ENCODE data around the gene MLLT1.

The MLLT1 gene

GRCh38 chr19:6298413-6298812 lies 18.6 kb upstream of the MLLT1 start:
- H3K4me1 ChIP-seq (ENCODE audit: insufficient read depth, low read length, poor library complexity, severe bottlenecking) = no peaks in the 10 kb centered on the region
- H3K9me3 ChIP-seq (ENCODE audit: insufficient read depth, low read depth, low read length) = peaks cover 5% of the 10 kb centered on the region; the same call in 1 of the 2 replicates
- no peak overlapping the region for H3K9ac ChIP-seq (ENCODE audit: low read depth, low read length, poor library complexity, severe bottlenecking)
- no peaks in the 10 kb centered on the region for H4K20me1 ChIP-seq (ENCODE audit: insufficient read depth, low read length, poor library complexity, severe bottlenecking)
- no peak overlapping the region for H3K4me2 ChIP-seq (ENCODE audit: low read depth, low read length, poor library complexity, severe bottlenecking)
- TF ChIP-seq CTCF (conservative IDR thresholded peaks at IDR 0.05; ENCODE audit: low read length) = no peak
- TF ChIP-seq EZH2phosphoT487 (IDR thresholded peaks at IDR 0.05; ENCODE audit: borderline replicate concordance) = no peak
- no peaks in the 10 kb centered on the region for H3K36me3 ChIP-seq (ENCODE audit: insufficient read depth, low read length)
- no peak overlapping the region for H2AFZ ChIP-seq (ENCODE audit: low read length)
- H3K9me2 ChIP-seq (replicated peaks; ENCODE audit: low read depth, low read length) = no peaks in the 10 kb centered on the region
- no peaks in the 10 kb centered on the region for H3F3A ChIP-seq (ENCODE audit: low read depth)
- H3K27me3 ChIP-seq (ENCODE audit: insufficient read depth, low read length, poor library complexity, severe bottlenecking) = no peaks in the 10 kb centered on the region
- no peaks in the 10 kb centered on the region for H3K79me2 ChIP-seq (ENCODE audit: insufficient read depth, low read length)
- H3K4me3 ChIP-seq (ENCODE audit: low read length, poor library complexity, severe bottlenecking) = no peak overlapping the region

GRCh38 chr19:6297202-6297601 lies 17.4 kb upstream of the MLLT1 start:
- Histone ChIP-seq H3K9me2 (replicated peaks; ENCODE audit: low read depth, low read length) (no peaks in the 10 kb centered on the region), H4K20me1 (ENCODE audit: insufficient read depth, low read length, poor library complexity, severe bottlenecking) (no peaks in the 10 kb centered on the region), H3K4me1 (ENCODE audit: insufficient read depth, low read length, poor library complexity, severe bottlenecking) (no peaks in the 10 kb centered on the region), H3K36me3 (ENCODE audit: insufficient read depth, low read length) (no peaks in the 10 kb centered on the region), H3K9me3 (ENCODE audit: insufficient read depth, low read depth, low read length) (peaks cover 13% of the 10 kb centered on the region; the same call in 1 of the 2 replicates), H2AFZ (ENCODE audit: low read length) (no peak overlapping the region), H3F3A (ENCODE audit: low read depth) (no peaks in the 10 kb centered on the region), H3K27me3 (ENCODE audit: insufficient read depth, low read length, poor library complexity, severe bottlenecking) (no peaks in the 10 kb centered on the region), H3K9ac (ENCODE audit: low read depth, low read length, poor library complexity, severe bottlenecking) (no peak overlapping the region), H3K79me2 (ENCODE audit: insufficient read depth, low read length) (no peaks in the 10 kb centered on the region), H3K4me3 (ENCODE audit: low read length, poor library complexity, severe bottlenecking) (no peak overlapping the region), H3K4me2 (ENCODE audit: low read depth, low read length, poor library complexity, severe bottlenecking) (no peak overlapping the region)
- no peak for TF ChIP-seq CTCF (conservative IDR thresholded peaks at IDR 0.05; ENCODE audit: low read length)
- TF ChIP-seq EZH2phosphoT487 (IDR thresholded peaks at IDR 0.05; ENCODE audit: borderline replicate concordance) = no peak

- TF ChIP-seq EZH2phosphoT487 (IDR thresholded peaks at IDR 0.05; ENCODE audit: borderline replicate concordance) (no peak), CTCF (conservative IDR thresholded peaks at IDR 0.05; ENCODE audit: low read length) (no peak)
- Histone ChIP-seq H3K36me3 (ENCODE audit: insufficient read depth, low read length) (no peaks in the 10 kb centered on the region), H3K4me3 (ENCODE audit: low read length, poor library complexity, severe bottlenecking) (no peak overlapping the region), H2AFZ (ENCODE audit: low read length) (no peak overlapping the region), H3K4me1 (ENCODE audit: insufficient read depth, low read length, poor library complexity, severe bottlenecking) (no peaks in the 10 kb centered on the region), H3K9ac (ENCODE audit: low read depth, low read length, poor library complexity, severe bottlenecking) (no peak overlapping the region), H3K9me2 (replicated peaks; ENCODE audit: low read depth, low read length) (no peaks in the 10 kb centered on the region), H4K20me1 (ENCODE audit: insufficient read depth, low read length, poor library complexity, severe bottlenecking) (no peaks in the 10 kb centered on the region), H3K4me2 (ENCODE audit: low read depth, low read length, poor library complexity, severe bottlenecking) (no peak overlapping the region), H3K9me3 (ENCODE audit: insufficient read depth, low read depth, low read length) (peaks cover 44% of the 10 kb centered on the region; the same call in 1 of the 2 replicates), H3K79me2 (ENCODE audit: insufficient read depth, low read length) (no peaks in the 10 kb centered on the region), H3F3A (ENCODE audit: low read depth) (no peaks in the 10 kb centered on the region), H3K27me3 (ENCODE audit: insufficient read depth, low read length, poor library complexity, severe bottlenecking) (no peaks in the 10 kb centered on the region)
Measured at GRCh38 chr19:6292006-6292405, 12.2 kb upstream of the MLLT1 start.

Data from Loucy (cell line).